Heart left ventricle (tissue), 16 donors: ENCODE results near the gene VPS13C. TPM values are rescaled to one million over a fixed set of nuclear protein-coding genes. Genes with fewer than 3 reads are reported as not detected.

Experiments
- ATAC-seq, 4 donors: fragments of 200-7000 bp; cut with Tn5 transposase; one replicate each; pipeline ENCODE4 v1.9.1; 2020 to 2022; ENCODE audit warnings: moderate library complexity in 4 of 4, mild to moderate bottlenecking in 3 of 4, moderate number of reproducible peaks in 1 of 4
- DNase-seq, 5 donors: peaks; one replicate each; pipeline ENCODE4 v3.0.0-alpha.2; 2020
- H3K27ac ChIP-seq, 12 donors: fragments of 200-600 bp; sonication (generic) in 4 of 12; one replicate each; pipeline versions ENCODE4 v1.5.0 to v1.8.0; 2016 to 2022; ENCODE audit warnings: mild to moderate bottlenecking in 2 of 12
- H3K27me3 ChIP-seq, 9 donors: fragments of 200-600 bp; sonication (generic) in 2 of 9; one replicate each; pipeline versions ENCODE4 v1.5.1 to v1.8.0; 2016 to 2022; ENCODE audit warnings: mild to moderate bottlenecking in 3 of 9
- H3K36me3 ChIP-seq, 9 donors: fragments of 200-600 bp; sonication (generic) in 2 of 9; one replicate each; pipeline versions ENCODE4 v1.5.0 to v1.8.0; 2018 to 2022; ENCODE audit warnings: mild to moderate bottlenecking in 2 of 9
- H3K4me1 ChIP-seq, 12 donors: fragments of 200-600 bp; sonication (generic) in 4 of 12; one replicate each; pipeline versions ENCODE4 v1.5.0 to v1.8.0; 2016 to 2022; ENCODE audit warnings: mild to moderate bottlenecking in 3 of 12
- H3K4me3 ChIP-seq, 12 donors: fragments of 200-600 bp; sonication (generic) in 4 of 12; one replicate each; pipeline versions ENCODE4 v1.5.0 to v1.8.0; 2017 to 2022; ENCODE audit warnings: mild to moderate bottlenecking in 9 of 12, moderate library complexity in 4 of 12
- H3K9me3 ChIP-seq, 12 donors: fragments of 200-600 bp; sonication (generic) in 4 of 12; one replicate each; pipeline versions ENCODE4 v1.5.0 to v1.8.0; 2016 to 2022; ENCODE audit warnings: mild to moderate bottlenecking in 1 of 12
- CTCF ChIP-seq, 12 donors: fragments of 200-600 bp; sonication (generic) in 4 of 12; IDR thresholded peaks; one replicate each; pipeline versions ENCODE4 v1.5.0 to v1.8.0; 2018 to 2022; ENCODE audit warnings: antibody characterized with exemption in 12 of 12, mild to moderate bottlenecking in 5 of 12
- POLR2A ChIP-seq, 2 donors: fragments of 450-650 bp; IDR thresholded peaks; one replicate each; pipeline ENCODE4 v1.6.1; 2017; ENCODE audit warnings: antibody characterized with exemption in 2 of 2, mild to moderate bottlenecking in 2 of 2, moderate library complexity in 2 of 2
- WGBS, 4 donors: extraction: QIAGEN DNeasy Blood & Tissue Kit in 2 of 4; methylation state at CpG; one replicate each; pipeline versions ENCODE4 v1.1.5 to v1.1.7; 2013 to 2018; 5-methylcytosine and 5-hydroxymethylcytosine counted together
- intact Hi-C, 10 donors: fragments of 100-400 bp; cut with DNase I; formaldehyde crosslinking; loops; one replicate each; pipeline versions ENCODE4 v1.11.1 to v1.14.2; 2022
- polyA plus RNA-seq, 2 donors: library from polyadenylated mRNA; stranded (reverse); fragments of 200-250 nt; gene quantifications; one replicate each; pipeline ENCODE4 v1.2.3, GENCODE V29; 2013
- total RNA-seq, 9 donors: library from RNA; depleted of rRNA in 2 of 9; stranded (reverse); fragments of >200 nt in 2 of 9; fragmentation: NEBNext Ultra II Directional in 3 of 9; extraction: Animal tissue kit (Norgen Biotek cat#: 25700) in 3 of 9; gene quantifications; one replicate each; pipeline versions ENCODE4 v1.1.0 to v1.2.4, GENCODE V29; 2016 to 2023
- donor health status: ischemic (EF 13 %, LVEDD 7.1; RV severe dilation, severe dysfunction).
- donor health status: healthy with polysubstance abuse.
- donor health status: DM: no; HTN: yes; CAD: no.
- donor health status: DM: no; HTN: no; CAD: no.
- donor health status: ischemic (EF 25% LVEDD 6.9; RV normal size, moderate dysfunction).
- donor health status: ischemic (EF 25% LVEDD 5.7; RV mildly dilated, moderate dysfunction).
- donor health status: healthy.
- donor health status: DM: yes; HTN: yes; CAD: no.
- donor health status: ischemic (EF 35%, LVEDD 5.7; RV mildly dilated, moderate dysfunction).
- donor health status: nonischemic (EF 11% LVEDD 7.7; RV severe dilation, severe dysfunction).
- donor health status: DM: yes; HTN: yes; CAD: no.
- donor health status: PGD.
- donor health status: ischemic (EF 29% LVEDD 5.4; RV normal size, mild dysfunction).
- donor health status: nonischemic (EF 23%, LVEDD 6.1; RV moderate dilation, normal function).

Gene VPS13C
- total and polyA plus RNA-seq, 11 donors, result 9.8 to 70.1 (median 36.5) TPM

- Histone ChIP-seq H3K4me1 (no peaks in the 10 kb centered on the region), H3K27me3 (peaks cover 0 to 17% (median 0%) of the 10 kb centered on the region in 9 donors), H3K27ac (no peak overlapping the region), H3K9me3 (no peaks in the 10 kb centered on the region), H3K4me3 (no peak overlapping the region), H3K36me3 (no peaks in the 10 kb centered on the region)
- WGBS, 4 donors, result 83 to 88% (median 85%) methylated on average over 14 of the region's 14 CpGs
- intact Hi-C loops, result no loop called here
- ATAC-seq, result no peak
- no peak for DNase-seq
- TF ChIP-seq CTCF (IDR thresholded peaks at IDR 0.05), result no peak
- no peak for TF ChIP-seq POLR2A (IDR thresholded peaks at IDR 0.05)
These were observed 252.8 kb downstream of the VPS13C start for GRCh38 chr15:61807281-61807929.

Other genes with a start within 250 kb of the VPS13C start
- not detected for gene C2CD4A, start 6.5 kb upstream of the VPS13C start, total RNA-seq
- under 1 TPM in 1 of 2 donors, not detected in 1; 0.04 TPM for gene C2CD4A, start 6.5 kb upstream of the VPS13C start, polyA plus RNA-seq
- 1 to 10 TPM in 7 of 9 donors, under 1 TPM in 2; 0.65 to 8.4 (median 2.3) TPM for gene C2CD4B, start 104.8 kb upstream of the VPS13C start, total RNA-seq
- gene C2CD4B, start 104.8 kb upstream of the VPS13C start, polyA plus RNA-seq, result 1 to 10 TPM in 1 of 2 donors, under 1 TPM in 1; 0.65 to 1.3 TPM